HEK293 (cell line): ENCODE data around the gene KATNAL1.

Experiments used
- BCL11A ChIP-seq: fragments of 450-650 bp; formaldehyde crosslinking; IDR thresholded peaks from 2 replicates; pipeline ENCODE4 v1.5.1; 2016; ENCODE audit warnings: low read depth, missing biosample characterization, missing genetic modification characterization
- BCL11B ChIP-seq: fragments of 450-650 bp; formaldehyde crosslinking; IDR thresholded peaks from 2 replicates; pipeline ENCODE4 v1.5.1; 2016; ENCODE audit warnings: low read depth, missing biosample characterization, missing genetic modification characterization
- BCL6B ChIP-seq: fragments of 450-650 bp; formaldehyde crosslinking; IDR thresholded peaks from 2 replicates; pipeline ENCODE4 v1.5.1; 2017; ENCODE audit warnings: missing biosample characterization, missing genetic modification characterization
- CTCF ChIP-seq: fragments of 450-650 bp; formaldehyde crosslinking; IDR thresholded peaks from 2 replicates; pipeline ENCODE4 v1.5.1; 2016; ENCODE audit warnings: missing biosample characterization, missing genetic modification characterization
- GFI1B ChIP-seq: fragments of 450-650 bp; formaldehyde crosslinking; IDR thresholded peaks from 2 replicates; pipeline ENCODE4 v1.5.1; 2016; ENCODE audit warnings: missing biosample characterization, missing genetic modification characterization
- KLF7 ChIP-seq: fragments of 450-650 bp; formaldehyde crosslinking; IDR thresholded peaks from 2 replicates; pipeline ENCODE4 v1.5.1; 2016; ENCODE audit warnings: missing biosample characterization, missing genetic modification characterization, borderline replicate concordance
- MYNN ChIP-seq: fragments of 450-650 bp; formaldehyde crosslinking; IDR thresholded peaks from 2 replicates; pipeline ENCODE4 v1.5.1; 2016; ENCODE audit warnings: missing biosample characterization, missing genetic modification characterization, borderline replicate concordance
- PATZ1 ChIP-seq: fragments of 450-650 bp; formaldehyde crosslinking; IDR thresholded peaks from 2 replicates; pipeline ENCODE4 v1.5.1; 2016; ENCODE audit warnings: missing biosample characterization, missing genetic modification characterization
- PRDM1 ChIP-seq: fragments of 450-650 bp; formaldehyde crosslinking; IDR thresholded peaks from 2 replicates; pipeline ENCODE4; 2016; ENCODE audit warnings: missing biosample characterization, missing genetic modification characterization
- PRDM6 ChIP-seq: fragments of 450-650 bp; formaldehyde crosslinking; IDR thresholded peaks from 2 replicates; pipeline ENCODE4 v1.5.1; 2017; ENCODE audit warnings: missing biosample characterization, missing genetic modification characterization
- SALL2 ChIP-seq: fragments of 450-650 bp; formaldehyde crosslinking; IDR thresholded peaks from 2 replicates; pipeline ENCODE4 v1.5.0; 2017; ENCODE audit warnings: missing biosample characterization, mild to moderate bottlenecking, missing genetic modification characterization, borderline replicate concordance
- SETDB1 ChIP-seq: IDR thresholded peaks from one replicate; pipeline ENCODE4 v1.6.1; 2017; ENCODE audit warnings: mild to moderate bottlenecking, low read length, moderate library complexity, mixed read lengths; ENCODE audit not compliant: insufficient read length
- TSHZ1 ChIP-seq: fragments of 450-650 bp; formaldehyde crosslinking; IDR thresholded peaks from 2 replicates; pipeline ENCODE4 v1.5.1; 2016; ENCODE audit warnings: missing biosample characterization, missing genetic modification characterization, borderline replicate concordance
- ZBTB1 ChIP-seq: fragments of 450-650 bp; formaldehyde crosslinking; IDR thresholded peaks from 2 replicates; pipeline ENCODE4 v1.5.1; 2016; ENCODE audit warnings: missing biosample characterization, missing genetic modification characterization
- ZNF121 ChIP-seq: fragments of 450-650 bp; formaldehyde crosslinking; IDR thresholded peaks from 2 replicates; pipeline ENCODE4 v1.5.1; 2016; ENCODE audit warnings: missing biosample characterization, missing genetic modification characterization
- ZNF132 ChIP-seq: fragments of 450-650 bp; formaldehyde crosslinking; IDR thresholded peaks from 2 replicates; pipeline ENCODE4 v1.5.1; 2017; ENCODE audit warnings: missing biosample characterization, missing genetic modification characterization, borderline replicate concordance
- ZNF133 ChIP-seq: fragments of 450-650 bp; formaldehyde crosslinking; IDR thresholded peaks from 2 replicates; pipeline ENCODE4 v1.5.1; 2016; ENCODE audit warnings: missing biosample characterization, missing genetic modification characterization
- ZNF157 ChIP-seq: fragments of 450-650 bp; formaldehyde crosslinking; IDR thresholded peaks from 2 replicates; pipeline ENCODE4 v1.5.1; 2016; ENCODE audit warnings: missing biosample characterization, missing genetic modification characterization
- ZNF202 ChIP-seq: fragments of 450-650 bp; formaldehyde crosslinking; IDR thresholded peaks from 2 replicates; pipeline ENCODE4 v1.5.1; 2016; ENCODE audit warnings: missing biosample characterization, missing genetic modification characterization, borderline replicate concordance
- ZNF214 ChIP-seq: fragments of 450-650 bp; formaldehyde crosslinking; IDR thresholded peaks from 2 replicates; pipeline ENCODE4 v1.5.1; 2017; ENCODE audit warnings: missing biosample characterization, mild to moderate bottlenecking, missing genetic modification characterization, borderline replicate concordance
- ZNF23 ChIP-seq: fragments of 450-650 bp; formaldehyde crosslinking; IDR thresholded peaks from 2 replicates; pipeline ENCODE4 v1.5.1; 2016; ENCODE audit warnings: missing biosample characterization, missing genetic modification characterization, borderline replicate concordance
- ZNF266 ChIP-seq: fragments of 450-650 bp; formaldehyde crosslinking; IDR thresholded peaks from 2 replicates; pipeline ENCODE4 v1.5.1; 2016; ENCODE audit warnings: missing biosample characterization, missing genetic modification characterization, low read depth
- ZNF391 ChIP-seq: fragments of 450-650 bp; formaldehyde crosslinking; IDR thresholded peaks from 2 replicates; pipeline ENCODE4 v1.5.1; 2016; ENCODE audit warnings: low read depth, missing biosample characterization, missing genetic modification characterization, borderline replicate concordance
- ZNF416 ChIP-seq: fragments of 450-650 bp; formaldehyde crosslinking; IDR thresholded peaks from 2 replicates; pipeline ENCODE4 v1.5.1; 2016; ENCODE audit warnings: missing biosample characterization, missing genetic modification characterization
- ZNF426 ChIP-seq: fragments of 450-650 bp; formaldehyde crosslinking; IDR thresholded peaks from 2 replicates; pipeline ENCODE4 v1.5.1; 2017; ENCODE audit warnings: missing biosample characterization, missing genetic modification characterization, mild to moderate bottlenecking, inconsistent platforms, moderate library complexity
- ZNF488 ChIP-seq: fragments of 450-650 bp; formaldehyde crosslinking; IDR thresholded peaks from 2 replicates; pipeline ENCODE4 v1.5.1; 2016; ENCODE audit warnings: missing biosample characterization, missing genetic modification characterization
- ZNF544 ChIP-seq: fragments of 450-650 bp; formaldehyde crosslinking; IDR thresholded peaks from 2 replicates; pipeline ENCODE4 v1.5.0; 2017; ENCODE audit warnings: missing biosample characterization, missing genetic modification characterization
- ZNF580 ChIP-seq: fragments of 450-650 bp; formaldehyde crosslinking; IDR thresholded peaks from 2 replicates; pipeline ENCODE4 v1.5.1; 2016; ENCODE audit warnings: missing biosample characterization, missing genetic modification characterization
- ZNF623 ChIP-seq: fragments of 450-650 bp; formaldehyde crosslinking; IDR thresholded peaks from 2 replicates; pipeline ENCODE4 v1.5.1; 2016; ENCODE audit warnings: missing biosample characterization, missing genetic modification characterization
- ZNF664 ChIP-seq: fragments of 450-650 bp; formaldehyde crosslinking; IDR thresholded peaks from 2 replicates; pipeline ENCODE4 v1.5.1; 2016; ENCODE audit warnings: missing biosample characterization, missing genetic modification characterization

The KATNAL1 gene

GRCh38 chr13:30319130-30319529 lies 11.8 kb upstream of the KATNAL1 start (continued):
- TF ChIP-seq TSHZ1 (tag by site-specific recombination) (0 out of 2 replicates have a peak, but pooled peaks have one; percentile 5), PATZ1 (no peak), ZNF266 (tag by site-specific recombination) (no peak), ZNF132 (tag by site-specific recombination) (no peak), BCL11B (tag by site-specific recombination) (no peak), BCL6B (tag by site-specific recombination) (no peak), SALL2 (tag by site-specific recombination) (no peak), ZNF623 (no peak), PRDM6 (tag by site-specific recombination) (peak; percentile 83), ZNF121 (tag by site-specific recombination) (no peak), ZNF416 (tag by site-specific recombination) (no peak), ZNF391 (tag by site-specific recombination) (no peak), PRDM1 (tag by site-specific recombination) (no peak), ZNF133 (tag by site-specific recombination) (no peak), ZNF664 (tag by site-specific recombination) (no peak), ZNF202 (tag by site-specific recombination) (no peak), ZNF426 (tag by site-specific recombination) (no peak), ZNF544 (tag by site-specific recombination) (no peak), KLF7 (no peak), CTCF (tag by site-specific recombination) (no peak), BCL11A (tag by site-specific recombination) (no peak), MYNN (no peak), ZNF157 (tag by site-specific recombination) (no peak), ZNF580 (no peak), SETDB1 (no peak), ZNF23 (tag by site-specific recombination) (no peak), ZNF214 (tag by site-specific recombination) (no peak), ZNF488 (tag by site-specific recombination) (no peak), ZBTB1 (tag by site-specific recombination) (no peak), GFI1B (tag by site-specific recombination) (no peak)
